Measurements from ENCODE around the gene LSM14B. TPM values are rescaled to one million over a fixed set of nuclear protein-coding genes. Genes with fewer than 3 reads are reported as not detected.
A peak's percentile ranks its signal among the peaks of the same experiment; 100 is the strongest.

The LSM14B gene
- total and polyA plus RNA-seq, 7 experiments from 2014 or later, result 1.4 to 61.5 (median 41.7) TPM

GRCh38 chr20:62164879-62165761, 42.8 kb downstream of the LSM14B start:
- H3K4me3 Mint-ChIP-seq, result no peak overlapping the region
- H3K27ac Mint-ChIP-seq, result no peak overlapping the region
- Histone ChIP-seq H3K27me3 (ENCODE audit: control insufficient read depth in 2 of 2, insufficient read depth in 2 of 2, low read length in 2 of 2) (no peaks in the 10 kb centered on the region), H3K4me1 (ENCODE audit: control insufficient read depth in 2 of 2, insufficient read depth in 2 of 2, low read length in 2 of 2) (no peaks in the 10 kb centered on the region), H3K9me3 (ENCODE audit: control insufficient read depth in 2 of 3, low read length in 3 of 3) (no peaks in the 10 kb centered on the region), H3K4me3 (ENCODE audit: low read length) (no peak overlapping the region), H3K36me3 (ENCODE audit: control insufficient read depth in 2 of 3, insufficient read depth in 3 of 3, low read length in 3 of 3) (peaks cover 0 to 70% (median 0%) of the 10 kb centered on the region in 3 experiments), H3K27ac (ENCODE audit: low read depth, low read length) (no peak overlapping the region)
- no peak for ATAC-seq
- intact Hi-C loops (cut with micrococcal nuclease), result no loop called here
- H3K27me3 Mint-ChIP-seq, result no peaks in the 10 kb centered on the region
- no peak for DNase-seq
- ChIA-PET POLR2A (no interaction called here), CTCF (no interaction called here)
- H3K9me3 Mint-ChIP-seq, result no peaks in the 10 kb centered on the region
- H3K36me3 Mint-ChIP-seq, result peaks cover 0 to 13% (median 6%) of the 10 kb centered on the region in 5 donors
- no peaks in the 10 kb centered on the region for H3K4me1 Mint-ChIP-seq

DNA sequence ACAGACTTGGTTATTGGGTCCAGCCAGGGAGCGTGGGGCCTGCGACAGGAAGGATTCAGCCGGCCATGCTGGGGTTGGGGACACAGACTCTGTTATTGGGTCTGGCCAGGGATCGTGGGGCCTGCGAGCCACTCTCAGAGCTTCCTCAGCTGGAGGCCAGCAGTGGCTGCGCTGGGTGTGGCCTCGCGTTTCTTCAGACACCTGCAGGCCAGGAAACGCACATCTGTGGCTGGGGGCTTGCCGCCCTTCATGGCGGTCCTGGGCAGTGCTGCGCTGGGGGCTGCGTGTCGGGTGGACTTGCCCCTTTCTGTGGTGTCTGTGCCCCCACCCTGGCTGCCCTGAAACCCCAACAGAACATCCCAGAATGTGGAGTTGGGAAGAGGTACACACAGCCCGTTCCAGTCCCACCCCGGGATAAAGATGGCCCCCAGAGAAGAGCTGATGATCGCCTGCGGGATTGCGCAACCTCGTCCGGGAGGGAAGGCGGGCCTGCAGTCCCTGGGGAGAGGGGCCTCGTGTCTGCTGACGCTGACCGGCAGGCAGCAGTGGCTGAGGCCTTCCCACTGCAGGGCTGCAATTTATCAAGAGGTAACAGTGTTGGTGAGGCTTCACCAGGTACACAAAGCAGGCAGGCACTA, 43.6 kb downstream of the LSM14B start:
- H3K4me1 Mint-ChIP-seq, result no peaks in the 10 kb centered on the region
- no peak overlapping the region for H3K4me3 Mint-ChIP-seq
- H3K4me3 ChIP-seq (ENCODE audit: low read length), result no peak overlapping the region
- H3K27ac ChIP-seq (ENCODE audit: low read depth, low read length), result no peak overlapping the region
- ChIA-PET CTCF (no interaction called here), POLR2A (no interaction called here)
- no peaks in the 10 kb centered on the region for H3K9me3 ChIP-seq (ENCODE audit: control insufficient read depth in 2 of 3, low read length in 3 of 3)
- no peaks in the 10 kb centered on the region for H3K4me1 ChIP-seq (ENCODE audit: control insufficient read depth in 2 of 2, insufficient read depth in 2 of 2, low read length in 2 of 2)
- H3K9me3 Mint-ChIP-seq, result no peaks in the 10 kb centered on the region
- peaks cover 0 to 64% (median 0%) of the 10 kb centered on the region in 3 experiments for H3K36me3 ChIP-seq (ENCODE audit: control insufficient read depth in 2 of 3, insufficient read depth in 3 of 3, low read length in 3 of 3)
- no peaks in the 10 kb centered on the region for H3K27me3 ChIP-seq (ENCODE audit: control insufficient read depth in 2 of 2, insufficient read depth in 2 of 2, low read length in 2 of 2)
- H3K36me3 Mint-ChIP-seq, result peaks cover 0 to 11% (median 6%) of the 10 kb centered on the region in 5 donors
- intact Hi-C loops (cut with micrococcal nuclease), result no loop called here
- no peak overlapping the region for H3K27ac Mint-ChIP-seq
- DNase-seq (no peak), ATAC-seq (no peak)
- no peaks in the 10 kb centered on the region for H3K27me3 Mint-ChIP-seq

- H3K9me3 Mint-ChIP-seq, result no peaks in the 10 kb centered on the region
- no peaks in the 10 kb centered on the region for H3K27me3 Mint-ChIP-seq
- no peaks in the 10 kb centered on the region for H3K4me1 ChIP-seq (ENCODE audit: control insufficient read depth in 2 of 2, insufficient read depth in 2 of 2, low read length in 2 of 2)
- DNase-seq, result no peak
- peaks cover 0 to 11% (median 6%) of the 10 kb centered on the region in 5 donors for H3K36me3 Mint-ChIP-seq
- POLR2A ChIA-PET, result interaction anchor here (0.6 kb wide), 1 partner anchor 67 kb away, joined by 3 read pairs; no protein-coding TSS in a partner anchor
- no peaks in the 10 kb centered on the region for H3K27me3 ChIP-seq (ENCODE audit: control insufficient read depth in 2 of 2, insufficient read depth in 2 of 2, low read length in 2 of 2)
- intact Hi-C loops (cut with micrococcal nuclease), result no loop called here
- no peaks in the 10 kb centered on the region for H3K4me1 Mint-ChIP-seq
- no peak overlapping the region for H3K27ac Mint-ChIP-seq
- ATAC-seq, result no peak
- H3K4me3 Mint-ChIP-seq, result no peak overlapping the region
- no peaks in the 10 kb centered on the region for H3K9me3 ChIP-seq (ENCODE audit: control insufficient read depth in 2 of 3, low read length in 3 of 3)
- no peak overlapping the region for H3K4me3 ChIP-seq (ENCODE audit: low read length)
- no peak overlapping the region for H3K27ac ChIP-seq (ENCODE audit: low read depth, low read length)
- CTCF ChIA-PET, result interaction anchor here (0.7 kb wide), 1 partner anchor 10 kb away, joined by 5 read pairs; no protein-coding TSS in a partner anchor
- peaks cover 0 to 55% (median 0%) of the 10 kb centered on the region in 3 experiments for H3K36me3 ChIP-seq (ENCODE audit: control insufficient read depth in 2 of 3, insufficient read depth in 3 of 3, low read length in 3 of 3)
These were observed 45.2 kb downstream of the LSM14B start for GRCh38 chr20:62167474-62167873.

DNA sequence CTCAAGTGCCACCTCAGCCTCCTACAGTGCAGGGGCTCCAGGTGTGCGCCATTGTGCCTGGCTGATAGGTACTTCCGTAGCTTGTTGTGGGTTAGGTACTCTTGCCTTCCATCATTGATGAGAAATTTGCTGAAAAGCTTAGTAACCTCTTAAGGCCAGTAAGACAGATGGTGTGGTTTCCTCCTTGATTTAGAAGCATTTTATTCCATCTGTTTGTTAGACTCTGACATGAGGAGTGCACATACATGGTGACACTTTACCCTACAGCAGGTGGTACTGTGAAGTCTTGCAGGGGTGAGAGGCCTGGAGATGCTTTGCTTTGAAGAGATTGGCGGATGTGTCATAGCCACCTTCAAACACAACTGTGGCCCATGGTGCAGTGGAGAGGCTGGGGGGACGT, 45.8 kb downstream of the LSM14B start:
- no peaks in the 10 kb centered on the region for H3K9me3 ChIP-seq (ENCODE audit: control insufficient read depth in 2 of 3, low read length in 3 of 3)
- ChIA-PET CTCF (no interaction called here), POLR2A (no interaction called here)
- Mint-ChIP-seq H3K4me1 (no peaks in the 10 kb centered on the region), H3K27ac (peak overlapping the region in 1 of 9 donors; percentile 51), H3K9me3 (no peaks in the 10 kb centered on the region), H3K4me3 (no peak overlapping the region), H3K27me3 (no peaks in the 10 kb centered on the region), H3K36me3 (peaks cover 0 to 11% (median 6%) of the 10 kb centered on the region in 5 donors)
- DNase-seq (no peak), ATAC-seq (no peak)
- no peaks in the 10 kb centered on the region for H3K27me3 ChIP-seq (ENCODE audit: control insufficient read depth in 2 of 2, insufficient read depth in 2 of 2, low read length in 2 of 2)
- H3K36me3 ChIP-seq (ENCODE audit: control insufficient read depth in 2 of 3, insufficient read depth in 3 of 3, low read length in 3 of 3), result peaks cover 0 to 49% (median 0%) of the 10 kb centered on the region in 3 experiments
- intact Hi-C loops (cut with micrococcal nuclease), result no loop called here
- H3K4me3 ChIP-seq (ENCODE audit: low read length), result no peak overlapping the region
- H3K4me1 ChIP-seq (ENCODE audit: control insufficient read depth in 2 of 2, insufficient read depth in 2 of 2, low read length in 2 of 2), result no peaks in the 10 kb centered on the region
- H3K27ac ChIP-seq (ENCODE audit: low read depth, low read length), result no peak overlapping the region

- no peaks in the 10 kb centered on the region for H3K4me1 Mint-ChIP-seq
- no peak for ATAC-seq
- no peaks in the 10 kb centered on the region for H3K27me3 ChIP-seq (ENCODE audit: control insufficient read depth in 2 of 2, insufficient read depth in 2 of 2, low read length in 2 of 2)
- H3K4me3 Mint-ChIP-seq, result no peak overlapping the region
- H3K27ac ChIP-seq (ENCODE audit: low read depth, low read length), result no peak overlapping the region
- DNase-seq, result no peak
- ChIA-PET POLR2A (no interaction called here), CTCF (no interaction called here)
- H3K9me3 Mint-ChIP-seq, result no peaks in the 10 kb centered on the region
- no peak overlapping the region for H3K4me3 ChIP-seq (ENCODE audit: low read length)
- intact Hi-C loops (cut with micrococcal nuclease), result no loop called here
- H3K9me3 ChIP-seq (ENCODE audit: control insufficient read depth in 2 of 3, low read length in 3 of 3), result no peaks in the 10 kb centered on the region
- H3K27me3 Mint-ChIP-seq, result no peaks in the 10 kb centered on the region
- H3K36me3 Mint-ChIP-seq, result peaks cover under 1 to 11% (median 5%) of the 10 kb centered on the region in 5 donors
- H3K27ac Mint-ChIP-seq, result no peak overlapping the region
- H3K36me3 ChIP-seq (ENCODE audit: control insufficient read depth in 2 of 3, insufficient read depth in 3 of 3, low read length in 3 of 3), result peaks cover 0 to 41% (median 0%) of the 10 kb centered on the region in 3 experiments
- no peaks in the 10 kb centered on the region for H3K4me1 ChIP-seq (ENCODE audit: control insufficient read depth in 2 of 2, insufficient read depth in 2 of 2, low read length in 2 of 2)
These were observed 46.7 kb downstream of the LSM14B start for GRCh38 chr20:62168890-62169435.

DNA sequence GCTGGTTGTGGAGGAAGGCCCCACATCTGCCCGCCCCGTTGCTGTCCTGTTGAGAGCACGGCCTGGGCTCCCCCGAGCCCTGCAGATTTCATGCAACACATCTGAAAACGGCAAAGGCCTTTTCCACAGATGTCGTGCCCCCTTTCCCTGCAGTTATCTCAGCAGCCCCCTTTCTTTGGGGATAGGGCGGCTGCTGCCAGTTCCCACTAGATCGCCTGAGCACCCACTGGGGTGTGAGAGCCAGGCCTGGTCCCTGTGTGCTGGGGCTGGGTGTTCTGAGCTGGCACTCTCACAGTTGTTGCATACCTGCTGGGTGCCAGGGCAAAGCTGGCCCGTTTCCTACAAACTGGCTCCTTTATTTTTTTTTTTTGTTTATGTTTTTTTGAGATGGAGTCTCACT, 48.3 kb downstream of the LSM14B start:
- no peaks in the 10 kb centered on the region for H3K9me3 Mint-ChIP-seq
- no peak overlapping the region for H3K27ac ChIP-seq (ENCODE audit: low read depth, low read length)
- ChIA-PET POLR2A (no interaction called here), CTCF (no interaction called here)
- DNase-seq (no peak), ATAC-seq (no peak)
- H3K4me3 ChIP-seq (ENCODE audit: low read length), result no peak overlapping the region
- intact Hi-C loops (cut with micrococcal nuclease), result no loop called here
- H3K27me3 ChIP-seq (ENCODE audit: control insufficient read depth in 2 of 2, insufficient read depth in 2 of 2, low read length in 2 of 2), result no peaks in the 10 kb centered on the region
- no peaks in the 10 kb centered on the region for H3K27me3 Mint-ChIP-seq
- H3K9me3 ChIP-seq (ENCODE audit: control insufficient read depth in 2 of 3, low read length in 3 of 3), result no peaks in the 10 kb centered on the region
- no peak overlapping the region for H3K27ac Mint-ChIP-seq
- H3K36me3 ChIP-seq (ENCODE audit: control insufficient read depth in 2 of 3, insufficient read depth in 3 of 3, low read length in 3 of 3), result peaks cover 0 to 39% (median 0%) of the 10 kb centered on the region in 3 experiments
- H3K4me1 Mint-ChIP-seq, result no peaks in the 10 kb centered on the region
- no peak overlapping the region for H3K4me3 Mint-ChIP-seq
- no peaks in the 10 kb centered on the region for H3K4me1 ChIP-seq (ENCODE audit: control insufficient read depth in 2 of 2, insufficient read depth in 2 of 2, low read length in 2 of 2)
- H3K36me3 Mint-ChIP-seq, result peaks cover under 1 to 13% (median 9%) of the 10 kb centered on the region in 5 donors
